Osteoblast (primary cell): ENCODE data around the gene CBX1. TPM values are rescaled to one million over a fixed set of nuclear protein-coding genes. Genes with fewer than 3 reads are reported as not detected.

Source experiments
- DNase-seq: peaks from one replicate; pipeline ENCODE4 v3.0.0; 2011; ENCODE audit warnings: low spot score, mixed read lengths; ENCODE audit not compliant: insufficient read length; ENCODE audit errors: missing footprints
- H2AFZ ChIP-seq: 2 replicates; pipeline ENCODE4 v1.6.0; 2011; ENCODE audit warnings: mild to moderate bottlenecking, low read length
- H3K27ac ChIP-seq: 2 replicates; pipeline ENCODE4 v1.5.1; 2011; ENCODE audit warnings: mild to moderate bottlenecking, low read depth, low read length, moderate library complexity
- H3K27me3 ChIP-seq: 2 replicates; pipeline ENCODE4 v1.6.0; 2012; ENCODE audit warnings: mild to moderate bottlenecking, control low read depth, inconsistent platforms, low read length, moderate library complexity; ENCODE audit not compliant: insufficient read depth
- H3K36me3 ChIP-seq: 2 replicates; pipeline ENCODE4 v1.5.1; 2011; ENCODE audit warnings: mild to moderate bottlenecking, low read length, control low read depth, moderate library complexity; ENCODE audit not compliant: insufficient read depth
- H3K4me1 ChIP-seq: 2 replicates; pipeline ENCODE4 v1.5.1; 2011; ENCODE audit warnings: mild to moderate bottlenecking, low read length, control low read depth, moderate library complexity; ENCODE audit not compliant: insufficient read depth
- H3K4me2 ChIP-seq: 2 replicates; pipeline ENCODE4 v1.6.0; 2011; ENCODE audit warnings: mild to moderate bottlenecking, low read length; ENCODE audit not compliant: insufficient read depth
- H3K4me3 ChIP-seq: fragments of 200-600 bp; sonication (generic); 3 replicates; pipeline ENCODE4 v1.5.1; 2012; ENCODE audit warnings: mild to moderate bottlenecking, low read length, inconsistent platforms; ENCODE audit not compliant: insufficient read depth
- H3K79me2 ChIP-seq: 2 replicates; pipeline ENCODE4 v1.6.0; 2012; ENCODE audit warnings: mild to moderate bottlenecking, low read length, control low read depth, inconsistent platforms; ENCODE audit not compliant: insufficient read depth
- H3K9me3 ChIP-seq: 2 replicates; pipeline ENCODE4 v1.5.1; 2011; ENCODE audit warnings: low read depth, low read length, control low read depth
- H4K20me1 ChIP-seq: 2 replicates; pipeline ENCODE4 v1.6.0; 2012; ENCODE audit warnings: mild to moderate bottlenecking, low read length, control low read depth; ENCODE audit not compliant: insufficient read depth
- total RNA-seq: library from RNA; depleted of rRNA; stranded (reverse); fragments of >200 nt; gene quantifications from 2 replicates; pipeline ENCODE4 v1.2.3, GENCODE V29; 2012
- TF ChIP-seq, protein P1 (sequence below): IDR thresholded peaks from 2 replicates; pipeline ENCODE4 v1.5.1; 2011; ENCODE audit warnings: mild to moderate bottlenecking, low read depth, low read length, moderate library complexity; ENCODE audit errors: extremely low read depth

Gene CBX1
- total RNA-seq: 29.5 and 30.0 TPM in 2 replicates

DNA sequence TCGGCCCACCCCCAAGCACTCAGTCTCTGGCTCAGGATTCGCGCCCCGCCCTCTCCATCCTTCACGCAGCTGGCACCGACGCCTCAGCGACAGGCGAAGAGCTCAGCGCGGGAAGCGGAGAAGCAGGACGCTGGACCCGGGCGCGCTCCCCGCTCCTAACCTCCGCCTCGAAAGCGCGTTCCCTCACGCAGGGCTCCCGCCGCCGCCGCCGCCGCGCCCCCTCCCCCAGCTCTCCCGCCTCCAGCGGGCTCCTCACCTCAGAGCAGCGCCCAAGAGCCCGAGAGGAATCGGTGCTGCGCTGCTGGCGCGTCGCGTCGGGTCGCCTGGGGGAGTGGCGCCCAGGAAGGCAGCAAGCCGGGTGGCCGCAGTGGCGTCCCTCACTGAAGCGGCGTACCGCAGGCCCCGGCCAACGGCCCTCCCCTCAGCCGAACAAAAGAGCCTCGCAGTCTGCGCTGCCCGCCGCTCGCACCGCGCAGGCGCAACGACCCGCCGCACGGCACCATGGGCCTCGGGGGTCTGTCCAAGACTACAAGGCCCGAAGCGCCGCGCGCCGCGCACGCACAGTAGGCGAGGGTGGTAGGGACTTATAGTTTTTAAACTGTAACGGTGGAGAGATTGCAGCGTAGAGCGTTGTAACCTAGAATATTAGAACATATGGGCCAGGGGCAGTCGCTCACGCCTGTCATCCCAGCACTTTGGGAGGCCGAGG lies at the start of gene CBX1:
Gene CBX1, minus strand, starts transcription at position 467 of the 709 bp plus-strand sequence. CDS start 24,474 bp downstream, outside the sequence.
- Histone ChIP-seq H3K79me2 (peaks cover 48% of the 10 kb centered on the region), H3K4me3 (peak within 1 kb of the TSS; percentile 91), H4K20me1 (no peaks in the 10 kb centered on the region), H3K4me2 (peak within 1 kb of the TSS; percentile 89), H3K36me3 (peaks cover 3% of the 10 kb centered on the region), H2AFZ (peak within 1 kb of the TSS; percentile 92), H3K9me3 (no peaks in the 10 kb centered on the region), H3K27ac (peak within 1 kb of the TSS; percentile 70), H3K4me1 (peaks cover 3% of the 10 kb centered on the region), H3K27me3 (no peaks in the 10 kb centered on the region)
- TF ChIP-seq, protein P1, sequence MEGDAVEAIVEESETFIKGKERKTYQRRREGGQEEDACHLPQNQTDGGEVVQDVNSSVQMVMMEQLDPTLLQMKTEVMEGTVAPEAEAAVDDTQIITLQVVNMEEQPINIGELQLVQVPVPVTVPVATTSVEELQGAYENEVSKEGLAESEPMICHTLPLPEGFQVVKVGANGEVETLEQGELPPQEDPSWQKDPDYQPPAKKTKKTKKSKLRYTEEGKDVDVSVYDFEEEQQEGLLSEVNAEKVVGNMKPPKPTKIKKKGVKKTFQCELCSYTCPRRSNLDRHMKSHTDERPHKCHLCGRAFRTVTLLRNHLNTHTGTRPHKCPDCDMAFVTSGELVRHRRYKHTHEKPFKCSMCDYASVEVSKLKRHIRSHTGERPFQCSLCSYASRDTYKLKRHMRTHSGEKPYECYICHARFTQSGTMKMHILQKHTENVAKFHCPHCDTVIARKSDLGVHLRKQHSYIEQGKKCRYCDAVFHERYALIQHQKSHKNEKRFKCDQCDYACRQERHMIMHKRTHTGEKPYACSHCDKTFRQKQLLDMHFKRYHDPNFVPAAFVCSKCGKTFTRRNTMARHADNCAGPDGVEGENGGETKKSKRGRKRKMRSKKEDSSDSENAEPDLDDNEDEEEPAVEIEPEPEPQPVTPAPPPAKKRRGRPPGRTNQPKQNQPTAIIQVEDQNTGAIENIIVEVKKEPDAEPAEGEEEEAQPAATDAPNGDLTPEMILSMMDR: no peak
- peak; percentile 97 for DNase-seq

- DNase-seq: no peak
- H3K4me1 ChIP-seq: no peaks in the 10 kb centered on the region
- no peaks in the 10 kb centered on the region for H3K36me3 ChIP-seq
- no peaks in the 10 kb centered on the region for H4K20me1 ChIP-seq
- no peak overlapping the region for H3K4me3 ChIP-seq
- no peak overlapping the region for H2AFZ ChIP-seq
- no peak overlapping the region for H3K4me2 ChIP-seq
- no peaks in the 10 kb centered on the region for H3K79me2 ChIP-seq
- H3K9me3 ChIP-seq: no peaks in the 10 kb centered on the region
- TF ChIP-seq, protein P1: no peak
- no peak overlapping the region for H3K27ac ChIP-seq
- peaks cover 73% of the 10 kb centered on the region for H3K27me3 ChIP-seq
Observed at GRCh38 chr17:48150597-48151001, 49.3 kb upstream of the CBX1 start.

DNA sequence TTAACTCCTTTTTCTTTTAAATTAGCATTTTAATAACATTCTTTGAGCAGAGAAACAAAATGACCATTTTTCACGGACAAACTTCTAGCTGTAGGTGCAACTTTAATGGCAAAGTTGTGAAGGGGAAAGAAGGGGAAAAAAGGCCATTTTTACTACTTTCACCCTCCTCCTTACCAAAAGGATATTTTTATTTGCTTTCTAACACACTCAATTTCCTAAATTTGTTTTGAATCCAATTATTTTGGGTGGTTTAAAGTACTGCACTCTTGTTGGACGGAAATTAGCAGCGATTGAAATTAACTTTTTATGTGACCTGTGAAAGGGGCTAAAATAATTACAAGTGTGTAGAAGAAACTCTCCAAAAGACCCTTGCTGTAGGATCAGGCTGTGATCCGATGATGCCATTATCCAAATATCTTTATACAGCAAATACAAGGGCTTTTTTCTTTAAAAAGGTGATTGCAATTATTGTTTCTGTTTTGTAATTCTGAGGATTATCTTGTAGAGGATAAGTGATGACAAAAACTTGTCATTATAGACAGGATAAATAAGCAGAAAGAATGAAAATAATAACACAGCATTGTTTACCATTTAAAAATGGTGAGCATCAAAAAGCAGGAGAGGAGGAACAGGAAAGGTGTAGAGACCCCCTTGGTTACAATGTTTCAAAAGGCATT lies 48.6 kb upstream of the CBX1 start:
- no peak for DNase-seq
- no peaks in the 10 kb centered on the region for H4K20me1 ChIP-seq

More for the DNA sequence above, 48.6 kb upstream of the CBX1 start:
- Histone ChIP-seq H3K27ac (no peak overlapping the region), H3K79me2 (no peaks in the 10 kb centered on the region), H3K27me3 (peaks cover 80% of the 10 kb centered on the region), H3K9me3 (no peaks in the 10 kb centered on the region), H3K4me2 (no peak overlapping the region), H3K4me3 (no peak overlapping the region), H3K4me1 (no peaks in the 10 kb centered on the region), H2AFZ (no peak overlapping the region), H3K36me3 (no peaks in the 10 kb centered on the region)
- TF ChIP-seq, protein P1: no peak
